NCI-H1105 (cell line): ENCODE data around the gene RFX6.

Experiments used
- DNase-seq: peaks from one replicate; lab custom pipeline; 2025; lab: John Stamatoyannopoulos, UW

RFX6 gene

GRCh38 chr6:116902634-116903033 is 25.6 kb downstream of the RFX6 start:
- DNase-seq: no peak

GRCh38 chr6:116922853-116923548 is 46.0 kb downstream of the RFX6 start:
- DNase-seq: no peak

GRCh38 chr6:116924245-116924644 is 47.2 kb downstream of the RFX6 start:
- no peak for DNase-seq

GRCh38 chr6:116925088-116925794 is 48.2 kb downstream of the RFX6 start:
- no peak for DNase-seq

GRCh38 chr6:116928677-116929076 is 51.6 kb downstream of the RFX6 start:
- no peak for DNase-seq

GRCh38 chr6:116929825-116930224 is 52.8 kb downstream of the RFX6 start:
- no peak for DNase-seq

GRCh38 chr6:116931456-116931855 is 54.4 kb downstream of the RFX6 start:
- no peak for DNase-seq

GRCh38 chr6:116932496-116932895 is 55.5 kb downstream of the RFX6 start:
- DNase-seq: no peak

- no peak for DNase-seq
These were observed 56.4 kb downstream of the RFX6 start for GRCh38 chr6:116933485-116933884.

GRCh38 chr6:116938305-116938704 is 61.3 kb downstream of the RFX6 start:
- no peak for DNase-seq

- DNase-seq: no peak
These were observed 64.7 kb downstream of the RFX6 start for GRCh38 chr6:116941727-116942126.

- no peak for DNase-seq
These were observed 68.8 kb downstream of the RFX6 start for GRCh38 chr6:116945809-116946208.

GRCh38 chr6:116948533-116949304 is 71.7 kb downstream of the RFX6 start:
- DNase-seq: no peak

GRCh38 chr6:116949964-116950363 is 72.9 kb downstream of the RFX6 start:
- DNase-seq: no peak

- DNase-seq: no peak
These were observed 77.3 kb downstream of the RFX6 start for GRCh38 chr6:116954335-116954734.

GRCh38 chr6:116954938-116955337 is 77.9 kb downstream of the RFX6 start:
- no peak for DNase-seq

- DNase-seq: no peak
These were observed 78.7 kb downstream of the RFX6 start for GRCh38 chr6:116955773-116956172.

GRCh38 chr6:116963972-116964371 is 86.9 kb downstream of the RFX6 start:
- DNase-seq: no peak

GRCh38 chr6:116966675-116967576 is 89.9 kb downstream of the RFX6 start:
- no peak for DNase-seq

GRCh38 chr6:116969211-116969863 is 92.3 kb downstream of the RFX6 start:
- peak; percentile 62 for DNase-seq

GRCh38 chr6:116971959-116972358 is 94.9 kb downstream of the RFX6 start:
- peak; percentile 60 for DNase-seq
